Esophagus (tissue), 2 donors: ENCODE measurements around the gene HOXC10. TPM values are rescaled to one million over a fixed set of nuclear protein-coding genes. Genes with fewer than 3 reads are reported as not detected.

Source experiments
- H3K27ac ChIP-seq, 2 donors: one replicate each; pipeline ENCODE4 v1.5.1; 2013; ENCODE audit warnings: low read depth in 2 of 2, mild to moderate bottlenecking in 2 of 2, inconsistent platforms in 1 of 2, low read length in 1 of 2, moderate library complexity in 1 of 2
- H3K27me3 ChIP-seq, 2 donors: one replicate each; pipeline ENCODE4 v1.6.1; 2013; ENCODE audit warnings: low read length in 2 of 2, control low read depth in 1 of 2, mild to moderate bottlenecking in 1 of 2; ENCODE audit not compliant: insufficient read depth in 2 of 2, control insufficient read depth in 1 of 2
- H3K36me3 ChIP-seq, 2 donors: one replicate each; pipeline ENCODE4 v1.6.1; 2013; ENCODE audit warnings: low read length in 1 of 2; ENCODE audit not compliant: control insufficient read depth in 2 of 2, insufficient read depth in 2 of 2
- H3K4me1 ChIP-seq, 2 donors: one replicate each; pipeline ENCODE4 v1.6.1; 2013; ENCODE audit warnings: low read length in 1 of 2; ENCODE audit not compliant: control insufficient read depth in 2 of 2, insufficient read depth in 2 of 2
- H3K4me3 ChIP-seq, 2 donors: one replicate each; pipeline ENCODE4 v1.5.1; 2013; ENCODE audit warnings: low read length in 2 of 2, mild to moderate bottlenecking in 2 of 2, low read depth in 1 of 2, moderate library complexity in 1 of 2
- H3K9me3 ChIP-seq, 2 donors: one replicate each; pipeline ENCODE4 v1.6.1; 2013; ENCODE audit warnings: mild to moderate bottlenecking in 2 of 2, low read depth in 1 of 2, low read length in 1 of 2, moderate library complexity in 1 of 2; ENCODE audit not compliant: control insufficient read depth in 2 of 2, insufficient read depth in 1 of 2
- WGBS, 2 donors: extraction: QIAGEN DNeasy Blood & Tissue Kit; methylation state at CpG; one replicate each; pipeline ENCODE4 v1.1.7; 2013; 5-methylcytosine and 5-hydroxymethylcytosine counted together
- polyA plus RNA-seq, 2 donors: library from polyadenylated mRNA; stranded (reverse); fragments of 200-250 nt; gene quantifications; one replicate each; pipeline ENCODE4 v1.2.3, GENCODE V29; 2013
- donor health status: healthy with polysubstance abuse.
- donor health status: Bipolar disorder and iron deficiency.

HOXC10 gene
- polyA plus RNA-seq, 2 donors, result 0.02 to 0.04 TPM

- H3K27me3 ChIP-seq, result peaks cover 6 to 57% of the 10 kb centered on the region in 2 donors
- no peaks in the 10 kb centered on the region for H3K36me3 ChIP-seq
Observed at GRCh38 chr12:53950789-53951576, 34.0 kb upstream of the HOXC10 start.

GRCh38 chr12:53951577-53952334, 33.2 kb upstream of the HOXC10 start:
- 6 to 7% methylated on average over 47 of the region's 47 CpGs for WGBS, 2 donors
- no peak overlapping the region for H3K27ac ChIP-seq
- peaks cover 0 to 2% of the 10 kb centered on the region in 2 donors for H3K9me3 ChIP-seq
- no peak overlapping the region for H3K4me3 ChIP-seq
- H3K4me1 ChIP-seq, result peaks cover 0 to 5% of the 10 kb centered on the region in 2 donors
- H3K36me3 ChIP-seq, result no peaks in the 10 kb centered on the region
- peaks cover 6 to 64% of the 10 kb centered on the region in 2 donors for H3K27me3 ChIP-seq

More at GRCh38 chr12:53950789-53951576, 34.0 kb upstream of the HOXC10 start:
- Histone ChIP-seq H3K4me3 (no peak overlapping the region), H3K27ac (no peak overlapping the region), H3K4me1 (peaks cover 0 to 2% of the 10 kb centered on the region in 2 donors), H3K9me3 (peaks cover 0 to 2% of the 10 kb centered on the region in 2 donors)
- WGBS, 2 donors, result 5 to 6% methylated on average over 34 of the region's 34 CpGs

- H3K27me3 ChIP-seq, result peaks cover 6 to 68% of the 10 kb centered on the region in 2 donors
- WGBS, 2 donors, result 13% methylated on average over 13 of the region's 13 CpGs
Observed at GRCh38 chr12:53952335-53952694, 32.6 kb upstream of the HOXC10 start.

GRCh38 chr12:53952871-53953734, 31.8 kb upstream of the HOXC10 start:
- H3K36me3 ChIP-seq, result no peaks in the 10 kb centered on the region
- peaks cover 0 to 5% of the 10 kb centered on the region in 2 donors for H3K4me1 ChIP-seq
- H3K27me3 ChIP-seq, result peaks cover 6 to 74% of the 10 kb centered on the region in 2 donors
- no peak overlapping the region for H3K4me3 ChIP-seq
- WGBS, 2 donors, result 7 to 8% methylated on average over 38 of the region's 38 CpGs
- H3K27ac ChIP-seq, result no peak overlapping the region
- H3K9me3 ChIP-seq, result peaks cover 0 to 2% of the 10 kb centered on the region in 2 donors

More at GRCh38 chr12:53952335-53952694, 32.6 kb upstream of the HOXC10 start:
- Histone ChIP-seq H3K4me3 (no peak overlapping the region), H3K9me3 (peaks cover 0 to 2% of the 10 kb centered on the region in 2 donors), H3K36me3 (no peaks in the 10 kb centered on the region), H3K27ac (no peak overlapping the region), H3K4me1 (peaks cover 0 to 5% of the 10 kb centered on the region in 2 donors)

GRCh38 chr12:53953831-53954693, 30.9 kb upstream of the HOXC10 start:
- 9 to 11% methylated on average over 19 of the region's 19 CpGs for WGBS, 2 donors
- Histone ChIP-seq H3K4me1 (peaks cover 0 to 5% of the 10 kb centered on the region in 2 donors), H3K27me3 (peaks cover 6 to 72% of the 10 kb centered on the region in 2 donors), H3K27ac (no peak overlapping the region), H3K36me3 (no peaks in the 10 kb centered on the region), H3K4me3 (no peak overlapping the region), H3K9me3 (peaks cover 0 to 2% of the 10 kb centered on the region in 2 donors)

- no peak within 1 kb of the TSS for H3K4me3 ChIP-seq
- no peaks in the 10 kb centered on the region for H3K36me3 ChIP-seq
- WGBS, 2 donors, result 7 to 8% methylated on average over 20 of the region's 20 CpGs
- H3K4me1 ChIP-seq, result peaks cover 0 to 5% of the 10 kb centered on the region in 2 donors
- peaks cover 6 to 74% of the 10 kb centered on the region in 2 donors for H3K27me3 ChIP-seq
- H3K27ac ChIP-seq, result no peak within 1 kb of the TSS
- peaks cover 0 to 2% of the 10 kb centered on the region in 2 donors for H3K9me3 ChIP-seq
Observed at GRCh38 chr12:53954694-53955035, 30.3 kb upstream of the HOXC10 start, which contains the start of gene HOXC12. TSS of gene HOXC12 (plus strand) at chr12:53954903. CDS start at chr12:53954930, 27 bp downstream.

GRCh38 chr12:53955036-53955775, 29.7 kb upstream of the HOXC10 start:
- peaks cover 0 to 5% of the 10 kb centered on the region in 2 donors for H3K4me1 ChIP-seq
- no peak overlapping the region for H3K27ac ChIP-seq
- WGBS, 2 donors, result 9 to 11% methylated on average over 68 to 86 of the region's 86 CpGs
- no peaks in the 10 kb centered on the region for H3K36me3 ChIP-seq
- H3K4me3 ChIP-seq, result no peak overlapping the region
- peaks cover 5 to 76% of the 10 kb centered on the region in 2 donors for H3K27me3 ChIP-seq
- peaks cover 0 to 2% of the 10 kb centered on the region in 2 donors for H3K9me3 ChIP-seq

- Histone ChIP-seq H3K4me1 (peaks cover 0 to 5% of the 10 kb centered on the region in 2 donors), H3K4me3 (no peak overlapping the region), H3K27me3 (peaks cover 7 to 77% of the 10 kb centered on the region in 2 donors), H3K36me3 (no peaks in the 10 kb centered on the region), H3K9me3 (peaks cover 0 to 2% of the 10 kb centered on the region in 2 donors), H3K27ac (no peak overlapping the region)
- WGBS, 2 donors, result 9 to 11% methylated on average over 10 of the region's 10 CpGs
Observed at GRCh38 chr12:53955776-53956250, 29.1 kb upstream of the HOXC10 start.
